Activated CD4-positive, CD25-positive, alpha-beta regulatory T cell treated with anti-CD3 and anti-CD28 coated beads, Interleukin-2, amount 50 U/mL, for 16 hours (primary cell): ENCODE data around the gene ADCY9.
"Not testable (repeated sequence)": the region's sequence is repeated elsewhere in the genome, so short reads cannot be mapped to it uniquely, and the experiment has no call there.

Source experiments
- DNase-seq: peaks from one replicate; pipeline ENCODE4 v3.0.0-alpha.2; 2020; ENCODE audit warnings: low read depth, low spot score

The ADCY9 gene

GRCh38 chr16:4093495-4094126 is 22.6 kb downstream of the ADCY9 start:
- no peak for DNase-seq

- no peak for DNase-seq
These were observed 23.5 kb downstream of the ADCY9 start for GRCh38 chr16:4092547-4093265.

DNA sequence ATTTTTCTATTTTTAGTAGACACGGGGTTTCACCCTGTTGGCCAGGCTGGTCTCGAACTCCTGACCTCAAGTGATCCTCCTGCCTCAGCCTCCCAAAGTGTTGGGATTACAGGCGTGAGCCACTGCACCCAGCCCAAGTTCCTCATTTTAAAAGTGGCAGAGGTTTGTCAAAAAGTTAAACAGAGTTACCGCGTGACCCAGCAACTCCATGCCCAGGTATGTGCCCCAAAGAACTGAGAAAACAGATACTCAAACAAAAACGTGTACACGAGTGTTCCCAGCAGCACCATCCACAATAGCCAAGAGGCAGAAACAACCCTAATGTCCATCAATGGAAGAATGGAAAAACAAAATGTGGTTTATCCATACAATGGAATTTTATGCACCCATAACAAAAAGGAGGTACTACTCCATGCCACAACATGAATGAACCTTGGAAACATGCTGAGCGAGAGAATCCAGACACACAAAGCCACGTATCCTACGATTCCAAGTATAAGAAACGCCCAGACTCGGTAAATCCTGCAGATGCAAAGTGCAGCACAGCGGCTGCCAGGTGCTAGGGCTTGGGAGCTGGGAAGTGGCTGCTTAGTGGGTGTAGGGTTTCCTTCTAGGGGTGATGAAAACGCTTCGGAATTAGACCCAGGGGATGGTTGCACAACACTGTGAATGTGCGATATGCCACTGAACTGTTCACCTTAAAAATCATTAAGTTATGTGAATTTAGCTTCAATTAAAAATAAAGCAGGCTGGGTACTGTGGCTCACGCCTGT is 24.8 kb downstream of the ADCY9 start:
- no peak for DNase-seq

DNA sequence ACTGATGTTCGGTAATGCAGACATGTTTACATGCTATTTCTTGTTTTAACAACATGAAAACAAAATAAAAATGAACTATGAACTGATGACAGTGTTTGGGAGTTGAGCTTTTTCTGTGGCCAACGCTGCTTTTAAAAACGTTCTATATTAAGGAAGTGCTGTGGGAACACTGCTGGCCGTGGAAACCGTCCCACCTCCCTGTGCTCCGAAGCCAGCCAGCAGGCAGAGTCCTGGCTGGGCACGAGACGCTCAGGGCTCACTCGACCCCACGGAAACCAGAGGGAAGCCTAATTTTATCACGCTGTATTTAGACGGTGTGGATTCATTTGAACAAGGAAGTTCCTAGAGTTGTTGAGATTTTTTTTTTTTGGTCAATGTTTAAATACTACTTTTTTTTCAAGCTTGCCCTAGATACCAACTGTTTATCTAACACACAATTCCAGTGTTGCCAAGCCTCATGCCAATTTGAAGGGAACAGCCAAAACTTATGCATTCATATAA is 25.8 kb downstream of the ADCY9 start:
- no peak for DNase-seq

GRCh38 chr16:4089811-4090301 is 26.4 kb downstream of the ADCY9 start:
- no peak for DNase-seq

DNA sequence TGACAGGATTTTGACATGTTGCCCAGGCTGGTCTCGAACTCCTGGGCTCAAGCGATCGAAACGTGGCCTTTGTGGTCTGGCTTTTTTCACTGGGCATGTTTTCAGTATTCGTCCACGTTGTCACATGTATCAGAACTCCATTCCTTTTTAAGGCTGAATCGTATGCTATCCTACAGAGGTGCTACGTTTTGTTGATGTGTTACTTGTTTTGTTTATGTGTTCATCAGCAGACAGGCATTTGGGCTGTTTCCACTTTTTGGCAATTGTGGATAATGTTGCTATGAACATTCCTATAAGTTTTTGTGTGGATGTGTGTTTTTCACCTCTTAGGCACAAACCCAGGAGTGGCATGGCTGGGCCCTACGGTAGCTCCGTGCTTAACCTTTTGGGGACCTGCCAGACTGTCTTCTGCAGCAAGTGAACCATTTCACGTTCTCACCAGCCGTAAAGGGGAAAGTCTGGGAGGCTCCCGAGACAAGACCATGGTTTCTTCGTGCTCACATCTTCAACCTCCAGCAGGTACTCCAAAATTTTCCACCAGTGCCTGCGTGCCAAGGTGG is 26.9 kb downstream of the ADCY9 start:
- DNase-seq = no peak

DNA sequence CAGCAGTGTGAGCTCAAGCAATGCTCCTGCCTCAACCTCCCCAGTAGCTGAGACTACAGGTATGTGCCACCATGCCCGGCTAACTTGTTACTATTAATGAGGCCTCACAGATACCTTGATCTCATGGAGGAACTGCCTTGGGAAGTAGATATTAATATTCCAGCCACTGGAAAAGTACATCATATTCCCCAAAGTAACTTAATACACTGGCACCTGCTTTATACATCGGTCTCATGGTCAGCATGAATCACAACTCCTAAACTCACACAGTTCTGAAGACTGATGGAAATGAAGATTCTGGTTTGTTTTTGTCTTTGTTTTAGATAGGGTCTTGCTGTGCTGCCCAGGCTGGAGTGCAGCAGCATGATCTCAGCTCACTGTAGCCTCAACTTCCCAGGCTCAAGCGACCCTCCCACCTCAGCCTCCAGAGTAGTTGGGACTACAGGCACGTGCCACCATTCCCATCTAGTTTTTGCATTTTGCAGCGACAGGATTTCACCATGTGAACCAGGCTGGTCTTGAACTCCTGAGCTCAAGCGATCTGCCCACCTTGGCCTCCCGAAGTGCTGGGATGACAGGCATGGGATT is 28.2 kb downstream of the ADCY9 start:
- no peak for DNase-seq

GRCh38 chr16:4087099-4087885 is 28.9 kb downstream of the ADCY9 start:
- no peak for DNase-seq

GRCh38 chr16:4086153-4086552 is 30.1 kb downstream of the ADCY9 start:
- no peak for DNase-seq

- no peak for DNase-seq
These were observed 30.8 kb downstream of the ADCY9 start for GRCh38 chr16:4085405-4085970.

DNA sequence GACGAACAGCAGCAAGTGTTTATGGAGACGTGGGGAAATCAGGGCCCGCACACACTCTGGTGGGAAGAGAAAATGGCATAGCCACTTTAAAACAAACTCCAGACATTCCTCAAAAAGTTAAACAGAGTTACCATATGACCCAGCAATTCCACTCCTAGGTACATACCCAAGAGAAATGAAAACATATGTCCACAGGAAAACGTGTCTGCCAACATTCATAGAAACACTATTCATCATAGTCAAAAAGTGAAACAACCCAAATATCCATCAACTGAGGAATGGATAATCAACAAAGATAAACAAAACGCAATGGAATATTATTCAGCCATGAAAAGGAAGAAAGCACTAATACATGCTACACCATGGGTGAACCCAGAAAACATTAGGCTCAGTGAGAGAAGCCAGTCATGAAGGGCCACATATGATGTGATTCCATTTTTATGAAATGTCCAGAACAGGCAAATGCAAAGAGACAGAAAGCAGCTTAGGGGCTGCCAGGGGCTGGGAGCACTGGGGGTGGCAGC is 32.8 kb downstream of the ADCY9 start:
- no peak for DNase-seq

DNA sequence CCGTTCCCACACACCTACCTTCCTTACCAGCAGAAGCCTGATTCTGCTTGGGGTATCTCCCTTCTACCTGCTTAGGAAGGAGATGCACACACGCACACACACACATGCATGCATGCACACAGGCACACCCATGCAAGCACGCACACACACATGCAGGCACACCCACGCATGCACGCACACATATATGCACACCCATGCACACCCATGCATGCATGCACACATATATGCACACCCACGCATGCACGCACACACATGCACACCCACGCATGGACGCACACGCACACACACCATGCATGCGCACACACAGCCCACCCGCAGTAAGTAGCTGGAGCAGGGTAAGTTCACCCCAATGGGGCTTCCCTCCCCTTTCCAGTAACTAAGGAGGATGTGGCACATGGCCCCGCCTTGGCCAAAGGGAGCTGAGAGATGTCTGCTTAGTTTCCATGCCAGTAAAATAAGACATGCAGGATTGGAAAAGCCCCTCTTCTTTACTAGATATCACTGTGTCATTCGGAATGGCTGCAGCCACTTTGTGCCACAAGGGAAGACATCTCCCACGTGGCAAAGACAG is 33.7 kb downstream of the ADCY9 start:
- no peak for DNase-seq

- DNase-seq = no peak
These were observed 34.7 kb downstream of the ADCY9 start for GRCh38 chr16:4081521-4082021.

DNA sequence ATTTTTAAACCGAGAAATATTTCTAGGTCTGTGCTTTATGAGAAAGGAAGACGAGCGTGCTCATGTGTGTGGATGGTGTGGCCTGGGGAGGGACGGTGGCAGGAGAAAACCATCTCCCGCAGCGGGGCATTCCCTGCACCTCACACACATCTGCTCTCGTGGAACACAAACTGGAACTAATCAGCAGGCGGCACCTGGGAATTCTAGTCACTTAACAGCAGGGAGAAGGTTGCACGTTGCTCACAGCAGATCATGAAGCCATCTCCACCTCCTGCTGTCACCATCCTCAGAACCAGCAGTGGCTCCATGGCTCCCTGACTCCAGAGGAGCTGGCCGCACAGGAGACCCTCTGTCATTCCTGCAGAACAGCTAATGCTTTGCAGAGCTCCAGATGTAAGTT is 35.2 kb downstream of the ADCY9 start:
- DNase-seq = no peak

GRCh38 chr16:4077174-4077649 is 39.0 kb downstream of the ADCY9 start:
- no peak for DNase-seq

DNA sequence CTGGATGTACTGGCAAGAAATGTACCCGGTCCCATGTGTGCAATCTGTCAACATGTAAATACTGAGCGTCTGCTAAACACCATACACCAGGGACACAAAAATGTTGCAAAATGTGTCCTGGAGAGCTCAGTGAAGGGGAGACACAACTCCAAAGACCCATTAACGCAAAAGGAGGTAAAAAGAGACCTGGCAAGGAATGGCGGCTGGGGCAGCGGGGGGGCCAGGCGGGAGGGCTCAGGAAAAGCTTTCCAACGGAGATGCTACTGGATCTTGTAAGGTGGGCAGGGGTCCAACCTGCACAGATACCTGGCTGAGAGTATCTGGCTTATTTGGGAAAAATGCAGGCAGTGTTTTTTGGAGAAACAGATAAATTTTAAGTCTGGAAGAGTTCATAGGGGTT is 40.7 kb downstream of the ADCY9 start:
- DNase-seq = no peak

GRCh38 chr16:4073150-4073549 is 43.1 kb downstream of the ADCY9 start:
- not testable (repeated sequence) for DNase-seq

- no peak for DNase-seq
These were observed 44.3 kb downstream of the ADCY9 start for GRCh38 chr16:4071686-4072561.

DNA sequence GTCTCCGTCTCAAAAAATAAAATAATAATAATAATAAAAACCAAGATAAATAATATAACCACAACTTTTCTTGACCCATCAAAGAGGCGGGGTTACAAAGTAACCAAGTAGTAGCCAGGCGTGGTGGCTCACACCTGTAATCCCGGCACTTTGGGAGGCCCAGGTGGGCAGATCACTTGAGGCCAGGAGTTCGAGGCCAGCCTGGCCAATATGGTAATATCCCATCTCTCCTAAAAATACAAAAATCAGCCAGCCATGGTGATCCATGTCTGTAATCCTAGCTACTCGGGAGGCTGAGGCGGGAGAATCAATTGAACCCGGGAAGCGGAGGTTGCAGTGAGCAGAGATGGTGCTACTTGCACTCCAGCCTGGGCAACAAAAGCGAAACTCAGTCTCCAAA is 45.3 kb downstream of the ADCY9 start:
- DNase-seq = no peak
